Right ventricle myocardium inferior (tissue), 1 donor: ENCODE data around the gene ZNF831. TPM values are rescaled to one million over a fixed set of nuclear protein-coding genes. Genes with fewer than 3 reads are reported as not detected.

ENCODE experiments used
- ATAC-seq: fragments of 200-7000 bp; cut with Tn5 transposase; one replicate; pipeline ENCODE4 v1.9.1; 2020; ENCODE audit warnings: mild to moderate bottlenecking, moderate library complexity
- DNase-seq: peaks from one replicate; pipeline ENCODE4 v3.0.0; 2021; ENCODE audit errors: missing footprints
- intact Hi-C: fragments of 100-400 bp; cut with DNase I; formaldehyde crosslinking; loops from one replicate; pipeline ENCODE4 v1.11.0; 2022
- total RNA-seq: library from RNA; stranded (reverse); fragmentation: NEBNext Ultra II Directional; extraction: Animal tissue kit (Norgen Biotek cat#: 25700); gene quantifications from one replicate; pipeline ENCODE4 v1.2.1, GENCODE V29; 2021
- donor health status: DM: no; HTN: yes; CAD: no; lungs with severe emphysema.

The ZNF831 gene
- total RNA-seq, 1 donor from 2014 or later = 0.11 TPM

GRCh38 chr20:59222253-59223181 is 58.9 kb downstream of the ZNF831 start:
- DNase-seq = peak; percentile 89
- peak; percentile 88 for ATAC-seq
- intact Hi-C loops = loop anchor here (1.0 to 5.0 kb wide), 3 partner anchors 134 to 352 kb away; no protein-coding TSS in a partner anchor

DNA sequence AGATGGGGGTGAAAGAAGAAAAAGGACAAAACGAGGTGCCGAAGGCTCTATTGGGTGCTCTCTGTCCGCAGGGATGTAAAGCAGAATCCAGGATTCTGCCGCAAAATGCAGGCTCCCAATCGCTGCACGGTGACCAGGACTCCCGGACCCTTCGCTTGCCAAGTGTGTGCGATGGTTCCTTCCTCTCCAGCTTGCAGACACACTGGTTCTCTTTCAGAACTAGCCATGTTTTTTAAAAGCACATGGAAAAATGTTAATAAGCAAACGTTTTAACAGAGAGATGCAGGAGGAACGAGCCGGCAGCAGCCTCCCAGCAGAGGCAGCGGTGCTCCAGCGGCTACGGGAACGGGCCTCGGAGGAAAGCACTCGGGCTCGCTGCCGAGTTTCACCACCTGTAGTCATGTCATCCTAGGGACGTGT is 59.6 kb downstream of the ZNF831 start:
- DNase-seq (no peak), ATAC-seq (no peak)

DNA sequence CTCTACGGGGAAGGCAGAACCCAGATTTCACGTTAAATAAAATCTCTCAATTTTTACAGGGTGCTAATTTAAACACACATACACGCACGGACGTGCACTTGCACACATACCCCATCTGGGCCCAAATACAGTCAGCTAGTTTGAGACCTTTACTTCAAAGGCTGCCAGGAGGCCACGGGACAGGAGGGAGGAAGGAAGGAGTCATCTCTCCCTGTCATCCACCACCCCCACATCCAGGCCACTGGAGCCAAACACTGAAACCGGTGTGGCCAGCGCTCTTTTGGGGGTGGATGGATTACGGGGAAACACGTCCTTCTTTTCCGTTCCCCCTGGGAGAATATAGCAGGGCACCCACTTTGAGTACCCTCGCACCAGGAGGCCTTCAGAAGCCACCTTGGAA is 60.1 kb downstream of the ZNF831 start:
- intact Hi-C loops = loop anchor here (1.0 to 5.0 kb wide), 2 partner anchors 274 to 353 kb away; no protein-coding TSS in a partner anchor
- ATAC-seq (no peak), DNase-seq (no peak)

More for the DNA sequence above, 59.6 kb downstream of the ZNF831 start:
- intact Hi-C loops = loop anchor here (1.0 to 5.0 kb wide), 2 partner anchors 274 to 353 kb away; no protein-coding TSS in a partner anchor

- ATAC-seq (no peak), DNase-seq (no peak)
- intact Hi-C loops = loop anchor here (5.0 kb wide), 1 partner anchor 273 kb away; no protein-coding TSS in a partner anchor
Observed at GRCh38 chr20:59224236-59224635, 60.6 kb downstream of the ZNF831 start.

DNA sequence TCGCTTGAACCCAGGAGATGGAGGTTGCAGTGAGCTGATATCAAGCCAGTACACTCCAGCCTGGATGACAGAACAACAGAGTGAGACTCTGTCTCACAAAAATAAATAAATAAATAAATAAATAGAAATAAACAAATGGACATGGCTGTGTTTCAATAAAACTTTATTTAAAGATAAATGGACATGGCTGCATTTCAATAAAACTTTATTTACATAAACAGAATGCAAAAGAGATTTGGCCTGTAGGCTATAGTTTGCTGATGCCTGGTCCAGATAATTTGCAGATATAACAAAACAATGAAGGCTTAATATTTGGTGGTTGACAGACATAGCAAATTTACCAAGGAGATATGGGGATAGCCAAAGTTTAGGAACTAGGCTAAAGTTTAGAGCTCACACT is 66.8 kb downstream of the ZNF831 start:
- intact Hi-C loops = no loop called here
- DNase-seq (no peak), ATAC-seq (no peak)

DNA sequence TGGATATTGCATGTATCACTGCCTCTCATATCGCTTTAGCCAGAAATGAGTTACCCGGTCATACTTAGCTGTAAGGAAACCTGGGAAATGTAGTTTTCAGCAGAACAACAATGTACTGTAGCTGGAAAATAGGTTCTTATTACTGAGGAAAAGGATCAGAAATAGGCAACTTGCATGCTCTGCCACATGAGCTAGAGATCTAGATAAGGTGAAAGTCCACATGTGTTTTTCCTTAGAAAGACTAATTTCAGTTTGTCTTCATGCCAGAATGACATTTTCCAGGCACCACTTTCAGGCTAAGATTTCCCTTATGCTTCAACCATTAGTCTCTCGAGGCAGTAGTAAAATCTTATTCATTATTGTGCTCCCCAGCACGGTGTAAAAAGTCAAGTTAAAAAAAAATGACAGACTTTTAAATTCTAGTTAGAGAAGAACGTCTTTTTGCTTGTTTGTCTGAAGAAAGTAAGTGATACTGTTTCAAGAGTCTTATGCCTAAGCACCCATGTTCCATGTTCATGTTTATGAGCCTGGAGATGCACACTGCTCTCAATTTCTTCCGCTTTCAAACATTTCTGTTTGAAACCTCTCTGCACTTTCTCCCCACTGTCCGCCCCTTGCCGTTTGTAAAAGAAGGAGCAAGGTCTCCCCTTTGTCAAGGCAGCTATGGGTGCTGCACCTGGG is 67.6 kb downstream of the ZNF831 start:
- DNase-seq = no peak
- intact Hi-C loops = no loop called here
- ATAC-seq = no peak

DNA sequence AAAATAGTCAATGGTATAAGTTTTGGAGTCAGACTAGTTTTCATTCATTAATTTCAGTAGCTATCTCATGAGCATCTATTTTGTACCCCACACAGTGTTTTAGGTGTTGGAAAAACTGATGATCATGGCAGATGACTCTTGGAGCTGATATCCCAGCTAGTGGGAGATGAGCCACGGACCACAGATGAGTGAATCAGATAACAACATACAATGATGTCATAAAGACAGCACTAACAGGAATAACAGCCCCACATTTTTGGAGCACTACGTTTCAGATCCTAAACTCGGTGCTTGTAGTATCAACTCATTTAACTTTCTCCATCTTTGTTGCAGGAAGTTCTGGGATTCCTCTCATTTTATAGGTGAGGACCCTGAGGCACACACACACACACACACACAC is 69.0 kb downstream of the ZNF831 start:
- no peak for ATAC-seq
- intact Hi-C loops = no loop called here
- no peak for DNase-seq

DNA sequence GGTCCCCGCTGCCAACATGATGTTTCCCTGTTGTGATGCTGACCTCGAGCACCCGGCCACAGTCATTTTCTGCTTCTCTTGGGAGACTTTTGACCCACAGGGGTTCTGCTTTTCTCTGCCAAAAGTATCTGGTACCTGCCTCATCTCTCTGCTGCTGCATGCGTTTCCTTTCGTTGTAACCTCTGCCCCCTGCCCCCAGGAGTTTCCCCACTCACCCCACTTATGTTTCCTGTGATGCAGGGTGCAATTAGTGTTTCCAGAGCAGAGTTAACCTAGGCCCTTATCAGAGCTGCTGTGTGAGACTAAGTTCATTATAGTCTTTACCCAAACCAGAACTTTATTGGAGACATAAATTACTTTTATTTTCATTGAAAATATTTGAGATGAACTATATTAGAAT is 71.6 kb downstream of the ZNF831 start:
- intact Hi-C loops = no loop called here
- no peak for ATAC-seq
- no peak for DNase-seq

DNA sequence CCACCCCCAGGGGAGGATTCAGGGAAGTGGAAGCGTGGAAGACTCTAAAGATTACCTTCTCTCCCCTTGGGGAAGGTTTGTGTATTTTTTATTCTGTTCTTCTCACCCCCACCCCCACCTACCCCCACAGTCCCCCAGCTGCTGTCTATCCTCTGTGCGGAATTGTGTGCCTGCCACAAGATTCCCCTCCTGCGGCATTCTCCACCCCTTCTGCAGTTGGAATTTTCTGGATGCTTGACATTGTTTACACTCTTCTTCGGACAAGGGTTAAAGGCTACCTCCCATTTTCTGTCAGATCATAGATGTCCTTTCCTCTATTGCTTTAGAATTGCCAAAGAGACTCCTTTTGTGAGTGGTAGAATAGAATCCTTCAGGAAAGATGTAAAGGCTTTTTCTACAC is 76.4 kb downstream of the ZNF831 start:
- intact Hi-C loops = no loop called here
- ATAC-seq = no peak

GRCh38 chr20:59242714-59243626 is 79.3 kb downstream of the ZNF831 start:
- intact Hi-C loops = no loop called here
- no peak for ATAC-seq
- no peak for DNase-seq

More for the DNA sequence above, 76.4 kb downstream of the ZNF831 start:
- no peak for DNase-seq

GRCh38 chr20:59246691-59247400 is 83.2 kb downstream of the ZNF831 start:
- DNase-seq (no peak), ATAC-seq (no peak)
- intact Hi-C loops = no loop called here

GRCh38 chr20:59247731-59248684 is 84.4 kb downstream of the ZNF831 start:
- intact Hi-C loops = no loop called here
- DNase-seq (no peak), ATAC-seq (no peak)

DNA sequence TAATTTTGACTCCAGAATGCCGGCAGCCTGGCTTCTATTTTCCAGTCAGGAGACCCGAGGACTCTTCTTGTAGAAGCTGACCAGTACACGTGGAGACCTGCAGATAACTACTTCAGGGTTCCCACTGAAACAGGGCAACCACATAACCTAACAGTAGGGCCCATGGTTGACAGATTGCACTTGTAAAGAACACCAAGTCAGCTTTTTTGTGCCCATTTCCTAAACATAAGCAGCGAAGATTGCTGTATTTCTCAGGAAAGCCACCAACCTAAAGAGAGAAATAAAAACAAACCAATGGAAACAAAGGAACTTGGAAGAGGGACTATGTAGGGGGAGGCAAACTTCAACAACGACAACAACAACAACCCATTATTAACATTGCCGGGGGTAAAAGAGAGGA is 86.7 kb downstream of the ZNF831 start:
- intact Hi-C loops = no loop called here
- ATAC-seq = no peak
- DNase-seq = no peak

- intact Hi-C loops = no loop called here
- ATAC-seq = no peak
- DNase-seq = no peak
Observed at GRCh38 chr20:59253325-59253724, 89.7 kb downstream of the ZNF831 start.

- DNase-seq (no peak), ATAC-seq (no peak)
- intact Hi-C loops = no loop called here
Observed at GRCh38 chr20:59253779-59254319, 90.2 kb downstream of the ZNF831 start.

DNA sequence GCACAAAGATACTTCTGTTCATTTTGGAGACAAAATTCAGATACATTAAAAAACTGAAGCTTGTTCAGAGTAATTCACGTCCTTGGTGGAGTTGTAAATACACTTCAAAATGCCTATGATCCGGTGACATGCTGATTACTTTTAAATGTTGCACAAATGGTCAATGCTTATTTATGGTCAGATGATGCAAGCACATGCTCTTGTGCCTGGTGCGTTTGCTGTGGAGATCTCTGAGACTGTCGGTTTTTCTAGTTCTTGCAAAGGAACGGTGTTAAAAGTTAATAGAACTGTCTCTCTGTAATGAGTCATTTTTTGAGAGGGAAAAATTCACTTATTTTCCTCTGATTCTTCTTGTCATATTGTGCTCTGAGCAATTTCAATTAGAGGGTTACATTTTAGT is 91.6 kb downstream of the ZNF831 start:
- intact Hi-C loops = no loop called here
- DNase-seq (no peak), ATAC-seq (no peak)

GRCh38 chr20:59258221-59258621 is 94.6 kb downstream of the ZNF831 start:
- no peak for DNase-seq
- ATAC-seq = no peak
- intact Hi-C loops = no loop called here
